HCT116 (cell line): ENCODE data around the gene JCHAIN. TPM values are rescaled to one million over a fixed set of nuclear protein-coding genes. Genes with fewer than 3 reads are reported as not detected.

Source experiments
- ATAC-seq: fragments of 200-7000 bp; cut with Tn5 transposase; 2 replicates; pipeline ENCODE4 v1.9.1; 2020; ENCODE audit warnings: mild to moderate bottlenecking, moderate library complexity
- BruUV-seq: library from RNA; stranded (reverse); fragments of 400-500 nt; replicated peaks from 2 replicates; lab custom pipeline; 2021; lab: Mats Ljungman, UMichigan
- CTCF ChIA-PET: fragments of 300-600 bp; sonication (Branson Sonifier 250); formaldehyde crosslinking; loops from one replicate; lab custom pipeline; 2021; ENCODE audit warnings: antibody characterized with exemption; lab: Charles Lee
- POLR2A ChIA-PET: fragments of 300-600, 350-600 bp; sonication (Branson Sonifier 250); formaldehyde crosslinking; loops from one replicate; lab custom pipeline; 2021; ENCODE audit warnings: antibody characterized with exemption; lab: Charles Lee
- RAD21 ChIA-PET, 2 experiments: fragments of 300-600 bp; sonication (Branson Sonifier 250); formaldehyde crosslinking; loops; one replicate each; lab custom pipeline; 2023; ENCODE audit warnings: low total read pairs in 2 of 2; ENCODE audit not compliant: uncharacterized antibody in 2 of 2, unreplicated experiment in 2 of 2, low non-redundant PET in 1 of 2; lab: Charles Lee
- DNase-seq: peaks from one replicate; pipeline ENCODE4 v3.0.0-alpha.2; 2010; ENCODE audit warnings: low read depth, low spot score
- H2AFZ ChIP-seq: fragments of 200-600 bp; shearing (Covaris generic), sonication (generic); 2 replicates; pipeline ENCODE4 v1.6.1; 2017; ENCODE audit warnings: low read depth, mixed run types, mixed read lengths, antibody characterized with exemption, low read length; ENCODE audit not compliant: poor library complexity, severe bottlenecking
- H3K27ac ChIP-seq: 2 replicates; pipeline ENCODE4 v1.5.1; 2012; ENCODE audit warnings: low read depth, low read length
- H3K27me3 ChIP-seq: fragments of 200-600 bp; sonication (generic); 2 replicates; pipeline ENCODE4 v1.6.1; 2016; ENCODE audit warnings: mixed run types, low read length, mixed read lengths; ENCODE audit not compliant: insufficient read depth
- H3K36me3 ChIP-seq, 2 experiments: fragments of 200-500 bp in 1 of 2; fragments of 200-600 bp in 1 of 2; sonication (Bioruptor generic) in 1 of 2; sonication (generic) in 1 of 2; 2 replicates each; pipeline versions ENCODE4 v1.5.1 to v1.6.1; 2014 to 2016; ENCODE audit warnings: low read length in 2 of 2, inconsistent platforms in 1 of 2, mixed read lengths in 1 of 2, mixed run types in 1 of 2; ENCODE audit not compliant: insufficient read depth in 2 of 2, control insufficient read depth in 1 of 2
- H3K4me1 ChIP-seq, 2 experiments: fragments of 200-600 bp in 1 of 2; sonication (generic) in 1 of 2; 2 replicates each; pipeline versions ENCODE4 v1.5.1 to v1.6.1; 2012 to 2017; ENCODE audit warnings: low read length in 2 of 2, inconsistent platforms in 1 of 2, mild to moderate bottlenecking in 1 of 2, mixed read lengths in 1 of 2, mixed run types in 1 of 2, moderate library complexity in 1 of 2; ENCODE audit not compliant: insufficient read depth in 2 of 2, control insufficient read depth in 1 of 2
- H3K4me2 ChIP-seq: fragments of 200-600 bp; sonication (generic); 2 replicates; pipeline ENCODE4 v1.6.1; 2017; ENCODE audit warnings: mixed run types, low read length, mixed read lengths
- H3K4me3 ChIP-seq, 2 experiments: fragments of 200-600 bp in 1 of 2; sonication (generic) in 1 of 2; replicated peaks in 1 of 2; 2 replicates each; pipeline ENCODE4 v1.5.1; 2011 to 2016; ENCODE audit warnings: low read length in 2 of 2, control low read depth in 1 of 2, low read depth in 1 of 2, mild to moderate bottlenecking in 1 of 2, mixed read lengths in 1 of 2, mixed run types in 1 of 2
- H3K79me2 ChIP-seq: fragments of 200-600 bp; sonication (generic); 2 replicates; pipeline ENCODE4 v1.6.1; 2017; ENCODE audit warnings: mild to moderate bottlenecking, mixed run types, low read length, moderate library complexity, mixed read lengths; ENCODE audit not compliant: insufficient read depth
- H3K9ac ChIP-seq: fragments of 200-600 bp; sonication (generic); 2 replicates; pipeline ENCODE4 v1.6.1; 2016; ENCODE audit warnings: low read length, mixed read lengths
- H3K9me2 ChIP-seq: fragments of 200-600 bp; sonication (generic), shearing (Covaris generic); 2 replicates; pipeline ENCODE4 v1.6.1; 2017; ENCODE audit warnings: mixed run types, mild to moderate bottlenecking, moderate library complexity; ENCODE audit not compliant: insufficient read depth
- H3K9me3 ChIP-seq, 2 experiments: fragments of 200-500 bp in 1 of 2; fragments of 200-600 bp in 1 of 2; sonication (Bioruptor generic) in 1 of 2; sonication (generic) in 1 of 2; 2 replicates each; pipeline ENCODE4 v1.6.1; 2014 to 2017; ENCODE audit warnings: low read length in 2 of 2, mixed read lengths in 2 of 2, inconsistent platforms in 1 of 2, low read depth in 1 of 2, mild to moderate bottlenecking in 1 of 2, mixed run types in 1 of 2, moderate library complexity in 1 of 2; ENCODE audit not compliant: control insufficient read depth in 1 of 2, insufficient read depth in 1 of 2
- H4K20me1 ChIP-seq: fragments of 200-600 bp; sonication (generic), shearing (Covaris generic); 2 replicates; pipeline ENCODE4 v1.6.1; 2017; ENCODE audit warnings: mixed run types, mild to moderate bottlenecking, moderate library complexity; ENCODE audit not compliant: insufficient read depth
- JUND ChIP-seq: IDR thresholded peaks from 2 replicates; pipeline ENCODE4 v1.6.1; 2012
- POLR2A ChIP-seq: IDR thresholded peaks from 2 replicates; pipeline ENCODE4 v1.7.0; 2011; ENCODE audit warnings: borderline replicate concordance; ENCODE audit not compliant: insufficient read depth, insufficient read length; ENCODE audit errors: extremely low read depth
- REST ChIP-seq: IDR thresholded peaks from 2 replicates; pipeline ENCODE4 v1.6.1; 2012; ENCODE audit warnings: low read depth
- SP1 ChIP-seq: IDR thresholded peaks from 2 replicates; pipeline ENCODE4 v1.6.1; 2012; ENCODE audit warnings: low read depth
- ZNF274 ChIP-seq: fragments of 200-500 bp; sonication (Bioruptor generic); IDR thresholded peaks from 2 replicates; pipeline ENCODE4 v1.6.1; 2014; ENCODE audit warnings: mild to moderate bottlenecking, low read depth, low read length, inconsistent platforms
- intact Hi-C: fragments of 100-400 bp; cut with micrococcal nuclease; formaldehyde crosslinking; loops from 2 replicates; pipeline ENCODE4 v1.10.0; 2022
- total RNA-seq: library from RNA; stranded (reverse); gene quantifications from one replicate; pipeline ENCODE4 v1.2.1, GENCODE V29; 2021; ENCODE audit not compliant: unreplicated experiment

Gene JCHAIN
- total RNA-seq, 1 experiment from 2014 or later: 0.79 TPM

GRCh38 chr4:70657326-70657725 lies 9.0 kb downstream of the JCHAIN start (continued):
- no peak for TF ChIP-seq REST
- TF ChIP-seq POLR2A: no peak
- no peak for TF ChIP-seq ZNF274

GRCh38 chr4:70654605-70655011 lies 11.7 kb downstream of the JCHAIN start:
- Histone ChIP-seq H3K4me2 (no peak overlapping the region), H3K4me1 (peaks cover 3 to 5% of the 10 kb centered on the region in 2 experiments; a peak in 2 of 4 replicates), H3K27ac (no peak overlapping the region), H3K4me3 (no peak overlapping the region), H2AFZ (no peak overlapping the region), H3K79me2 (no peaks in the 10 kb centered on the region), H4K20me1 (no peaks in the 10 kb centered on the region), H3K36me3 (no peaks in the 10 kb centered on the region)
- no peak for DNase-seq
- ATAC-seq: no peak
- intact Hi-C loops: loop anchor here (10.0 kb wide), 1 partner anchor 530 kb away; no protein-coding TSS in a partner anchor
- RAD21 ChIA-PET: no interaction called here
- TF ChIP-seq JUND (no peak), SP1 (no peak)
- TF ChIP-seq, all 23 proteins: peak for 0
- ChIA-PET CTCF (interaction anchor here (1.0 kb wide), 1 partner anchor 81 kb away, joined by 3 read pairs; no protein-coding TSS in a partner anchor), POLR2A (no interaction called here)
- H3K9me2 ChIP-seq: no peaks in the 10 kb centered on the region
- BruUV-seq: no TSS peak
- H3K9ac ChIP-seq: no peak overlapping the region
- H3K9me3 ChIP-seq: no peaks in the 10 kb centered on the region
- no peaks in the 10 kb centered on the region for H3K27me3 ChIP-seq
